Transverse colon (tissue), 3 donors: ENCODE measurements around the gene PPM1F.

ENCODE experiments used
- POLR2A ChIP-seq: fragments of 450-650 bp; IDR thresholded peaks from one replicate; pipeline ENCODE4 v1.6.1; 2016; ENCODE audit warnings: antibody characterized with exemption, mild to moderate bottlenecking, moderate library complexity
- TF ChIP-seq, protein P1 (sequence below), 5 experiments: fragments of 200-600 bp in 3 of 5; fragments of 450-650 bp in 2 of 5; sonication (generic) in 3 of 5; IDR thresholded peaks; 1 replicate in 2 of 5; 2 replicates in 3 of 5; pipeline ENCODE4 v1.5.1; 2016 to 2017; ENCODE audit warnings: antibody characterized with exemption in 5 of 5, inconsistent platforms in 3 of 5, mild to moderate bottlenecking in 2 of 5, moderate library complexity in 1 of 5

DNA sequence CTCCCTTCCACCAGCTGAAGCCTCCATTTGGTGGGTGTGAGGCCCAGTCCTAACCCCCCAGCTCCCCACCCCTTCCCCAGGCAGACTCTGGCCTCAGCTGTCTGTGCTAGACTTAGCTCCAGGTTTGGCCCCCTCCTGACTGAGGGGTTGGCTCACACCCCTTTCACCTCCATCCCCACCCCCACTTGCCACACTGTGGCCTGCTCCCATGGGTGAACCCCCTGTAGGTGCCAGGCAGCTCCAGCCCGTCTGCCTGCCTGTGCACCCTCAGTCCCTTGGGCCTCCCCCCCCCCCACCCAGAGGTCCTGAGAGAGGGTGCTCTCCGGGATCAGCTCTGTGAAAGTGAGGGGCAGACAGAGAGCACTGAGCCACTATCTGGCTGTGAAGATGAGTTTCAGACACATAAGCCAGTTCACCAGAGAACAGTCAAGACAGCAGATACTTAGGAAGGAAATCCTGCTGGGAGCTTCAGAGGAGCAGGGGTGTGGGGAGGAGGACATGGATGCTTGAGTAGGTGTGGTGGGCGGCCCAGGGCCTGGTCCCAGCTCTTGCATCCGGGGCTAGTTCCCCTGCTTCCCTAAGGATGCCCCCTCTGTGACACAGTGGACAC is 36.2 kb downstream of the PPM1F start:
- TF ChIP-seq, protein P1, sequence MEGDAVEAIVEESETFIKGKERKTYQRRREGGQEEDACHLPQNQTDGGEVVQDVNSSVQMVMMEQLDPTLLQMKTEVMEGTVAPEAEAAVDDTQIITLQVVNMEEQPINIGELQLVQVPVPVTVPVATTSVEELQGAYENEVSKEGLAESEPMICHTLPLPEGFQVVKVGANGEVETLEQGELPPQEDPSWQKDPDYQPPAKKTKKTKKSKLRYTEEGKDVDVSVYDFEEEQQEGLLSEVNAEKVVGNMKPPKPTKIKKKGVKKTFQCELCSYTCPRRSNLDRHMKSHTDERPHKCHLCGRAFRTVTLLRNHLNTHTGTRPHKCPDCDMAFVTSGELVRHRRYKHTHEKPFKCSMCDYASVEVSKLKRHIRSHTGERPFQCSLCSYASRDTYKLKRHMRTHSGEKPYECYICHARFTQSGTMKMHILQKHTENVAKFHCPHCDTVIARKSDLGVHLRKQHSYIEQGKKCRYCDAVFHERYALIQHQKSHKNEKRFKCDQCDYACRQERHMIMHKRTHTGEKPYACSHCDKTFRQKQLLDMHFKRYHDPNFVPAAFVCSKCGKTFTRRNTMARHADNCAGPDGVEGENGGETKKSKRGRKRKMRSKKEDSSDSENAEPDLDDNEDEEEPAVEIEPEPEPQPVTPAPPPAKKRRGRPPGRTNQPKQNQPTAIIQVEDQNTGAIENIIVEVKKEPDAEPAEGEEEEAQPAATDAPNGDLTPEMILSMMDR (IDR thresholded peaks at IDR 0.05) = no peak
- no peak for TF ChIP-seq POLR2A
